Upper lobe of right lung (tissue), 1 donor: ENCODE measurements around the gene PM20D2. TPM values are rescaled to one million over a fixed set of nuclear protein-coding genes. Genes with fewer than 3 reads are reported as not detected.
A peak's percentile ranks its signal among the peaks of the same experiment; 100 is the strongest.

Source experiments
- ATAC-seq: fragments of 200-7000 bp; cut with Tn5 transposase; one replicate; pipeline ENCODE4 v1.9.1; 2020; ENCODE audit warnings: mild to moderate bottlenecking, moderate library complexity
- DNase-seq: peaks from one replicate; pipeline ENCODE4 v3.0.0-alpha.2; 2020
- H3K27ac ChIP-seq: fragments of 200-600 bp; one replicate; pipeline ENCODE4 v1.8.0; 2022
- H3K27me3 ChIP-seq: fragments of 200-600 bp; one replicate; pipeline ENCODE4 v1.8.0; 2022; ENCODE audit warnings: mild to moderate bottlenecking
- H3K36me3 ChIP-seq: fragments of 200-600 bp; one replicate; pipeline ENCODE4 v1.8.0; 2022
- H3K4me1 ChIP-seq: fragments of 200-600 bp; one replicate; pipeline ENCODE4 v1.8.0; 2022
- H3K4me3 ChIP-seq: fragments of 200-600 bp; one replicate; pipeline ENCODE4 v1.8.0; 2022; ENCODE audit warnings: mild to moderate bottlenecking
- H3K9me3 ChIP-seq: fragments of 200-600 bp; one replicate; pipeline ENCODE4 v1.8.0; 2022
- CTCF ChIP-seq: fragments of 200-600 bp; IDR thresholded peaks from one replicate; pipeline ENCODE4 v1.8.0; 2022; ENCODE audit warnings: antibody characterized with exemption
- intact Hi-C: fragments of 100-400 bp; cut with DNase I; formaldehyde crosslinking; loops from one replicate; pipeline ENCODE4 v1.11.0; 2022
- long read RNA-seq: library from polyadenylated mRNA; unstranded; transcript quantifications from one replicate; pipeline ENCODE4 v2.0.0, GENCODE V29; 2021
- total RNA-seq: library from RNA; stranded (reverse); fragmentation: NEBNext Ultra II Directional; extraction: Animal tissue kit (Norgen Biotek cat#: 25700); gene quantifications from one replicate; pipeline ENCODE4 v1.2.1, GENCODE V29; 2021
- donor health status: DM: no; HTN: yes; CAD: no; lungs with severe emphysema.

PM20D2 gene
- 7.1 TPM for total RNA-seq
- long read RNA-seq, full-length matches to known transcripts, result 2 of 6 reads
- long read RNA-seq, partial matches to known transcripts, result 1 of 6 reads
- long read RNA-seq, other reads (novel, unspliced or antisense), result 3 of 6 reads

GRCh38 chr6:89145956-89146717 is at the start of gene PM20D2:
Gene PM20D2, plus strand, starts transcription at chr6:89146055. Its CDS starts 90 bp downstream, at chr6:89146145.
- Histone ChIP-seq H3K9me3 (no peaks in the 10 kb centered on the region), H3K27me3 (no peaks in the 10 kb centered on the region), H3K36me3 (no peaks in the 10 kb centered on the region), H3K4me1 (peaks cover 8% of the 10 kb centered on the region), H3K27ac (peak within 1 kb of the TSS; percentile 80), H3K4me3 (peak within 1 kb of the TSS; percentile 81)
- DNase-seq (peak; percentile 87), ATAC-seq (peak; percentile 96)
- TF ChIP-seq CTCF, result no peak
- intact Hi-C loops, result no loop called here

- Histone ChIP-seq H3K36me3 (no peaks in the 10 kb centered on the region), H3K4me1 (no peaks in the 10 kb centered on the region), H3K27me3 (no peaks in the 10 kb centered on the region), H3K4me3 (no peak overlapping the region), H3K9me3 (no peaks in the 10 kb centered on the region), H3K27ac (no peak overlapping the region)
- DNase-seq (no peak), ATAC-seq (no peak)
- intact Hi-C loops, result no loop called here
- TF ChIP-seq CTCF, result no peak
Observed at GRCh38 chr6:89098461-89098860, 47.4 kb upstream of the PM20D2 start.

- H3K4me3 ChIP-seq, result no peak overlapping the region
- no peaks in the 10 kb centered on the region for H3K36me3 ChIP-seq
- no peaks in the 10 kb centered on the region for H3K4me1 ChIP-seq
- no peak for TF ChIP-seq CTCF
- no peaks in the 10 kb centered on the region for H3K9me3 ChIP-seq
- intact Hi-C loops, result no loop called here
- H3K27me3 ChIP-seq, result no peaks in the 10 kb centered on the region
- ATAC-seq (no peak), DNase-seq (no peak)
- H3K27ac ChIP-seq, result no peak overlapping the region
Observed at GRCh38 chr6:89100114-89100513, 45.7 kb upstream of the PM20D2 start.

GRCh38 chr6:89110284-89110683 is 35.6 kb upstream of the PM20D2 start:
- TF ChIP-seq CTCF, result no peak
- no peaks in the 10 kb centered on the region for H3K4me1 ChIP-seq
- intact Hi-C loops, result no loop called here

GRCh38 chr6:89111933-89112332 is 33.9 kb upstream of the PM20D2 start:
- DNase-seq, result no peak
- intact Hi-C loops, result no loop called here
- no peak for ATAC-seq

More at GRCh38 chr6:89110284-89110683, 35.6 kb upstream of the PM20D2 start:
- H3K27ac ChIP-seq, result no peak overlapping the region
- DNase-seq (no peak), ATAC-seq (no peak)
- no peaks in the 10 kb centered on the region for H3K9me3 ChIP-seq
- no peak overlapping the region for H3K4me3 ChIP-seq
- H3K36me3 ChIP-seq, result no peaks in the 10 kb centered on the region
- no peaks in the 10 kb centered on the region for H3K27me3 ChIP-seq

More at GRCh38 chr6:89111933-89112332, 33.9 kb upstream of the PM20D2 start:
- no peaks in the 10 kb centered on the region for H3K36me3 ChIP-seq
- no peaks in the 10 kb centered on the region for H3K9me3 ChIP-seq
- no peak overlapping the region for H3K27ac ChIP-seq
- no peaks in the 10 kb centered on the region for H3K27me3 ChIP-seq
- no peak for TF ChIP-seq CTCF
- H3K4me3 ChIP-seq, result no peak overlapping the region
- peaks cover 3% of the 10 kb centered on the region for H3K4me1 ChIP-seq
